ENCODE results near the gene TBC1D22A.

GRCh38 chr22:46737976-46738646 is 24.3 kb upstream of the TBC1D22A start, which contains the start of gene CERK:
- TF ChIP-seq EP300 (IDR thresholded peaks at IDR 0.05) (no peak), POLR2A (IDR thresholded peaks at IDR 0.05) (peak; percentile 24)

Data from ovary (tissue), 1 donor.